ENCODE measurements around the gene UBN1. TPM values are rescaled to one million over a fixed set of nuclear protein-coding genes. Genes with fewer than 3 reads are reported as not detected.

Gene UBN1
- total RNA-seq, 1 experiment from 2014 or later, result 51.0 TPM

GRCh38 chr16:4900750-4901149 is 53.5 kb downstream of the UBN1 start:
- BruUV-seq (replicated peaks), result no TSS peak
- Histone ChIP-seq H3K27ac (ENCODE audit: low read depth, low read length, poor library complexity, severe bottlenecking) (no peak overlapping the region), H3K36me3 (ENCODE audit: insufficient read depth, low read length, poor library complexity, severe bottlenecking) (no peaks in the 10 kb centered on the region), H3K9me3 (ENCODE audit: low read depth, low read length, poor library complexity, severe bottlenecking) (no peaks in the 10 kb centered on the region), H3K4me3 (ENCODE audit: low read depth, low read length, poor library complexity, severe bottlenecking) (no peak overlapping the region), H3K27me3 (replicated peaks; ENCODE audit: insufficient read depth, low read depth, low read length, poor library complexity) (no peaks in the 10 kb centered on the region), H3K4me1 (ENCODE audit: insufficient read depth, low read length, poor library complexity, severe bottlenecking) (no peaks in the 10 kb centered on the region)
- intact Hi-C loops (cut with micrococcal nuclease; ENCODE audit: unreplicated experiment), result no loop called here
- DNase-seq (ENCODE audit: low spot score), result no peak
- TF ChIP-seq CTCF (conservative IDR thresholded peaks at IDR 0.05; ENCODE audit: low read depth, low read length) (no peak), EZH2 (IDR thresholded peaks at IDR 0.05; ENCODE audit: borderline replicate concordance, low read depth, low read length, poor library complexity, severe bottlenecking) (no peak)
- POLR2A ChIA-PET (ENCODE audit: low non-redundant PET), result no interaction called here
- CTCF ChIA-PET, result no interaction called here

- intact Hi-C loops (cut with micrococcal nuclease; ENCODE audit: unreplicated experiment), result no loop called here
- Histone ChIP-seq H3K36me3 (ENCODE audit: insufficient read depth, low read length, poor library complexity, severe bottlenecking) (no peaks in the 10 kb centered on the region), H3K9me3 (ENCODE audit: low read depth, low read length, poor library complexity, severe bottlenecking) (no peaks in the 10 kb centered on the region), H3K27ac (ENCODE audit: low read depth, low read length, poor library complexity, severe bottlenecking) (no peak overlapping the region), H3K27me3 (replicated peaks; ENCODE audit: insufficient read depth, low read depth, low read length, poor library complexity) (no peaks in the 10 kb centered on the region), H3K4me1 (ENCODE audit: insufficient read depth, low read length, poor library complexity, severe bottlenecking) (no peaks in the 10 kb centered on the region), H3K4me3 (ENCODE audit: low read depth, low read length, poor library complexity, severe bottlenecking) (no peak overlapping the region)
- no TSS peak for BruUV-seq (replicated peaks)
- no peak for DNase-seq (ENCODE audit: low spot score)
- ChIA-PET POLR2A (ENCODE audit: low non-redundant PET) (no interaction called here), CTCF (no interaction called here)
- no peak for TF ChIP-seq CTCF (conservative IDR thresholded peaks at IDR 0.05; ENCODE audit: low read depth, low read length)
- TF ChIP-seq EZH2 (IDR thresholded peaks at IDR 0.05; ENCODE audit: borderline replicate concordance, low read depth, low read length, poor library complexity, severe bottlenecking), result no peak
Measured at GRCh38 chr16:4902038-4902437, 54.8 kb downstream of the UBN1 start.

- CTCF ChIA-PET, result interaction anchor here (0.6 kb wide), 1 partner anchor 696 kb away, joined by 7 read pairs; no protein-coding TSS in a partner anchor
Measured at GRCh38 chr16:4904108-4904941, 57.0 kb downstream of the UBN1 start.

More at GRCh38 chr16:4904108-4904941, 57.0 kb downstream of the UBN1 start:
- Histone ChIP-seq H3K27ac (ENCODE audit: low read depth, low read length, poor library complexity, severe bottlenecking) (no peak overlapping the region), H3K36me3 (ENCODE audit: insufficient read depth, low read length, poor library complexity, severe bottlenecking) (no peaks in the 10 kb centered on the region), H3K27me3 (replicated peaks; ENCODE audit: insufficient read depth, low read depth, low read length, poor library complexity) (no peaks in the 10 kb centered on the region), H3K4me1 (ENCODE audit: insufficient read depth, low read length, poor library complexity, severe bottlenecking) (no peaks in the 10 kb centered on the region), H3K4me3 (ENCODE audit: low read depth, low read length, poor library complexity, severe bottlenecking) (no peak overlapping the region), H3K9me3 (ENCODE audit: low read depth, low read length, poor library complexity, severe bottlenecking) (no peaks in the 10 kb centered on the region)
- no peak for DNase-seq (ENCODE audit: low spot score)
- no peak for TF ChIP-seq EZH2 (IDR thresholded peaks at IDR 0.05; ENCODE audit: borderline replicate concordance, low read depth, low read length, poor library complexity, severe bottlenecking)
- POLR2A ChIA-PET (ENCODE audit: low non-redundant PET), result no interaction called here
- no TSS peak for BruUV-seq (replicated peaks)
- intact Hi-C loops (cut with micrococcal nuclease; ENCODE audit: unreplicated experiment), result no loop called here

Data from A673 (cell line).